Mononuclear cell (primary cell): ENCODE data around the gene CORO7. TPM values are rescaled to one million over a fixed set of nuclear protein-coding genes. Genes with fewer than 3 reads are reported as not detected.

Experiments used
- H3K27me3 ChIP-seq: 2 replicates; pipeline ENCODE4 v1.6.0; 2011; ENCODE audit warnings: low read length, control low read depth; ENCODE audit not compliant: insufficient read depth
- H3K4me1 ChIP-seq: 2 replicates; pipeline ENCODE4 v1.5.1; 2011; ENCODE audit warnings: mild to moderate bottlenecking, low read length, control low read depth; ENCODE audit not compliant: insufficient read depth
- H3K4me3 ChIP-seq: 2 replicates; pipeline ENCODE4 v1.5.1; 2011; ENCODE audit warnings: mild to moderate bottlenecking, low read length, moderate library complexity
- H3K9me3 ChIP-seq: 2 replicates; pipeline ENCODE4 v1.5.1; 2011; ENCODE audit warnings: low read depth, mild to moderate bottlenecking, control low read depth, low read length
- total RNA-seq: library from RNA; depleted of rRNA; stranded (reverse); fragments of >200 nt; gene quantifications from one replicate; pipeline ENCODE4 v1.2.3, GENCODE V29; 2012

Gene CORO7
- total RNA-seq, 1 donor: 235 TPM

DNA sequence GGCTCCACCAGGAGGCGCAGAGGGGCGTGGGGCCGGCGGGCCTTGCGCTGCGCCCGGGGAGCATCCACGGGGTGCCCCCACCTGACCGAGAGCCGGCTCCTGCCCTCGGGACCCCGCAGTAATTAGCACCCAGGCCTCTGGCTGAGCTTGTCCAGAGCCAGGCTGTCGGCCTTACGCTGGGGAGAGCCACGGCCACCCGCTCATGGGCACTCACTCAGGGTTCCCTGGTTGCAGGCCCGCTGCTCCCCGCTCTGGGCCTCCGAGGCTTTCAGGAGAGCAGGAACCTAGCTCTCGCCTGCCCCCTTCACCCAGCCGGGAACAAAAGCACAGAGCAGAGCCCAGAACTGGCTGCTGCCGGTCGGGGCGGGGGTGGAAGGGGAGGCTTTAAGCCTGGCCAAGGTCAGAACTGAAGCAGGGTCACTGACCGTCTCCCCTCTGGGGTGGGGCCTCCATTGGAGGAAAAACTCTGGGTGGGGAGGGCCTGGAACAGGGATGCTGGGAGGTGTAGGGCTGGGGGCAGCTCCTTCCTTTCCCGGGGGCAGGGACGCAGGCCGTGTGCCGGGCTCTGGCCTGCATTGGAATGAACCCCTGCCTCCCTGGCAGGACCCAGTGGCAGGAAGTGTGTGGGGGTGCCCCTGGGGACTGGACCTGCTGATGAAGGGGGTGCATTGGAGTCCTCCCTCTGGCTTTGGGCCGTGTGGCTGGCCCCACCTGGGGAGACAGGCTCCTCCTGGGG is 88.2 kb downstream of the CORO7 start:
- peak overlapping the region; percentile 16 for H3K4me3 ChIP-seq
- no peaks in the 10 kb centered on the region for H3K9me3 ChIP-seq
- H3K4me1 ChIP-seq: peaks cover 15% of the 10 kb centered on the region
- H3K27me3 ChIP-seq: no peaks in the 10 kb centered on the region

DNA sequence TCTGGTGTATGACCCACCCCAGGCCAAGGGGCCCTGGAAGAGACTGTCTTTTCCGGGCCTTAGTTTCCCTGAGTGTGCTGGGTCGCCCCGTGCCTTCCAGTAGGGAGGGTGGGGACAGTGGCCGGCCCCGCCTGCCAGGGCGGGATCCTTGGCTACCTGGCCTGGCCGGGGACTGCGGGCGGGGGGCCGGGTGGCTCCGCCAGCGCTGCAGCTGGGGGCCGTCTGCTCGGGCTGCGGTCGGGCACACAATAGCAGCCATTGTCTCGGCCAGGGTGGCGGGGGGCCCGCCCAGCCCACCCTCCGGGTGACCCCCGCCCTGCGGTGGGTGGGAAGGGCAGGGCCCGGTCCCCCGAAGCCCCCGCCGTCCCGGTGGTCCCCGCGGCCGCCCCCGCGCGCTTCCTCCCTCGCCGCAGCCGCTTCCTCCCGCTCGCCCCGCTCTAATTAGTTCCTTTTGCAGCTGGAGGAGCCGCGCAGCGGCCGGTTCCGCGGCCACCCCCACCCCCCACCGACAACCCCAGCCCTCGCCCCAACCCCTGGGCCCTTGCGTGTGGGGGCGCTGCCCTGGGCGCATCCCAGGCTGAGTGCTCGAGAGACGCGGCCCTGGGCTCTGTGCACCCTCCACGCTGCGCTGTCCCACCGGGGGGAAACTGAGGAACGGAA is 88.9 kb downstream of the CORO7 start:
- H3K9me3 ChIP-seq: no peaks in the 10 kb centered on the region
- H3K4me1 ChIP-seq: peaks cover 15% of the 10 kb centered on the region
- no peaks in the 10 kb centered on the region for H3K27me3 ChIP-seq
- peak overlapping the region; percentile 16 for H3K4me3 ChIP-seq

- H3K4me3 ChIP-seq: no peak overlapping the region
- peaks cover 15% of the 10 kb centered on the region for H3K4me1 ChIP-seq
- H3K27me3 ChIP-seq: no peaks in the 10 kb centered on the region
- no peaks in the 10 kb centered on the region for H3K9me3 ChIP-seq
These were observed 91.1 kb downstream of the CORO7 start for GRCh38 chr16:4325253-4325758.

DNA sequence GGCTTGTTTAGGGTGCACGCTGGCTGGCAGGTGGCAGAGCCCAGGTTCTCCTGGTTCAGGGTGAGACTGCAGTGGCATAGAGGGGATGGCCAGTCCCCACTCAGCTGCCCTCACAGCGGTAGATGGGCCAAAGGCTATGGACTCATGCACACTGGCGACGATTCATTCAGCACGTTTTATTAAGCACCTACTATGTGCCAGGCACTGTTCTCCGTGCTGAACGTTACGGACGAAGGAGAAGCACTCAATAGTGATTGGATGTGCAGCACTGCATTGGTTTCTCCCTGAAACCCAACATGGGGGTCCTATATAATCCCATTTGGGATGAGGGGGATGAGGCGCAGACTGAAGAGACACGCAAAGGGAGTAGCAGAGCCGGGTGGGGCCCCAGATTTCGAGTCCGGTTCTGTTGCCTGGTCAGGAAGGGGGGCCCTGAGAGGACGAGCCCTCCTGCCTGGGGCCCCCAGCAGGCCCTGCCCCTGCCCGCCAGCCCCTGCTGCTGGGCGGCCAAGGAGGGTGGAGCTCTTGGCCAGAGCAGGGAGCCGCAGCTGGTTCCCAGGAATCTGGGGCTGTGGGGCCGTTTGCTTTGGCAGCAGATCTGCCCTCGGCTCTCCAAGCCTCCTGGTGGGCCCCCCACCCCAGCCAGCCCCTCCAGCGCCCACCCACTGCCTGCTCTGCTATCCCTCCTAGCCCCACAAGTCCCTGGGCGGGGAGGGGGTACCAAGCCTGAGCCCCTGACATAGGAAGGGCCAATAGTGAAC is 91.7 kb downstream of the CORO7 start:
- Histone ChIP-seq H3K4me1 (peaks cover 16% of the 10 kb centered on the region), H3K9me3 (no peaks in the 10 kb centered on the region), H3K4me3 (no peak overlapping the region), H3K27me3 (no peaks in the 10 kb centered on the region)

GRCh38 chr16:4323845-4324488 is 92.4 kb downstream of the CORO7 start:
- H3K4me3 ChIP-seq: no peak overlapping the region
- H3K9me3 ChIP-seq: no peaks in the 10 kb centered on the region
- H3K27me3 ChIP-seq: no peaks in the 10 kb centered on the region
- peaks cover 23% of the 10 kb centered on the region for H3K4me1 ChIP-seq

- Histone ChIP-seq H3K27me3 (no peaks in the 10 kb centered on the region), H3K4me1 (peaks cover 19% of the 10 kb centered on the region)
These were observed 93.1 kb downstream of the CORO7 start for GRCh38 chr16:4323071-4323844.

GRCh38 chr16:4322121-4323052 is 94.0 kb downstream of the CORO7 start:
- no peaks in the 10 kb centered on the region for H3K27me3 ChIP-seq

More at GRCh38 chr16:4323071-4323844, 93.1 kb downstream of the CORO7 start:
- Histone ChIP-seq H3K9me3 (no peaks in the 10 kb centered on the region), H3K4me3 (no peak overlapping the region)

GRCh38 chr16:4321286-4322120 is 94.9 kb downstream of the CORO7 start:
- H3K4me1 ChIP-seq: peaks cover 17% of the 10 kb centered on the region
- no peak overlapping the region for H3K4me3 ChIP-seq
- H3K27me3 ChIP-seq: peaks cover 7% of the 10 kb centered on the region
- H3K9me3 ChIP-seq: no peaks in the 10 kb centered on the region

More at GRCh38 chr16:4322121-4323052, 94.0 kb downstream of the CORO7 start:
- Histone ChIP-seq H3K4me1 (peaks cover 13% of the 10 kb centered on the region), H3K4me3 (no peak overlapping the region), H3K9me3 (no peaks in the 10 kb centered on the region)

DNA sequence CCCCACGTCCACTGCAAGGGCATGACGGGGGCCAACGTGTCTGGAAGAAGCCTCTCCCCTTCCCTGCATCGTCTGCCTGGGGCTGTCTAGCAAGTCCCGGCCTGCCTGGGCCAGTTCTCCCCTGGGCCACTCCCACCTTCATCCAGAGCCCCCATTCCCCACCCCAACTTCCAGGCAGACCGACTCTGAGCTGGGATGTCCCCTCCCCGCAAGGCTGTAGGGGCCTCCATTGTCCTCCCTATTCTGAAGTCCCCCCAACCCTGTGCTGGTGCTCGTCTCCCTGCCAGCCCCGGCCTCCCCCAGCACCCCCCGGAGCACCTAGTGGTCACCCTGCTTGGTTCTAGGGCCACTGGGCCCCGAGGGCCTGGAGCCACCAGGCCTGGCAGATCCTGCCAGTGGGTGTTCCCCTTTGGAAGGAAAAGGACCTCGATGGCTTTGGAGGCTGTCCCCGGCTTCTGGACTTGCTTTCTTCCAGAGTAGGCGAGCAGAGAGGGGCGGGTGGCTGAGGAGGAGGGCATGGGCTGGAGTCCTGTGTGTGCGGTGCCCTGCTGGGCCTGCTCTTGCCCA is 95.7 kb downstream of the CORO7 start:
- Histone ChIP-seq H3K27me3 (peaks cover 8% of the 10 kb centered on the region), H3K9me3 (no peaks in the 10 kb centered on the region), H3K4me1 (peaks cover 18% of the 10 kb centered on the region), H3K4me3 (no peak overlapping the region)

- H3K4me3 ChIP-seq: no peak overlapping the region
- no peaks in the 10 kb centered on the region for H3K9me3 ChIP-seq
- H3K4me1 ChIP-seq: peaks cover 20% of the 10 kb centered on the region
- peaks cover 12% of the 10 kb centered on the region for H3K27me3 ChIP-seq
These were observed 96.7 kb downstream of the CORO7 start for GRCh38 chr16:4319454-4320421.

GRCh38 chr16:4318967-4319366 is 97.4 kb downstream of the CORO7 start:
- peaks cover 20% of the 10 kb centered on the region for H3K27me3 ChIP-seq
- H3K4me1 ChIP-seq: peaks cover 23% of the 10 kb centered on the region
- no peak overlapping the region for H3K4me3 ChIP-seq
- H3K9me3 ChIP-seq: no peaks in the 10 kb centered on the region
